Peyer's patch (tissue), 4 donors: ENCODE data around the gene NRXN3. TPM values are rescaled to one million over a fixed set of nuclear protein-coding genes. Genes with fewer than 3 reads are reported as not detected.

Experiments
- DNase-seq, 3 donors: peaks; one replicate each; pipeline ENCODE4 v3.0.0-alpha.2; 2017 to 2019
- H3K27ac ChIP-seq, 4 donors: fragments of 200-600 bp; sonication (generic); one replicate each; pipeline ENCODE4 v1.5.1; 2016 to 2019
- H3K27me3 ChIP-seq, 2 donors: fragments of 200-600 bp; sonication (generic); one replicate each; pipeline ENCODE4 v1.5.1; 2019
- H3K36me3 ChIP-seq, 3 donors: fragments of 200-600 bp; sonication (generic); one replicate each; pipeline ENCODE4 v1.5.1; 2016 to 2019
- H3K4me1 ChIP-seq, 4 donors: fragments of 200-600 bp; sonication (generic); one replicate each; pipeline ENCODE4 v1.5.1; 2016 to 2019
- H3K4me3 ChIP-seq, 4 donors: fragments of 200-600 bp; sonication (generic); 1 replicate in 3 of 4; 2 replicates in 1 of 4; pipeline ENCODE4 v1.5.1; 2016 to 2019; ENCODE audit warnings: mild to moderate bottlenecking in 1 of 4
- H3K9me3 ChIP-seq, 4 donors: fragments of 200-600 bp; sonication (generic); one replicate each; pipeline ENCODE4 v1.5.1; 2016 to 2019; ENCODE audit warnings: mild to moderate bottlenecking in 1 of 4
- POLR2A ChIP-seq, 2 donors: fragments of 450-650 bp; IDR thresholded peaks; one replicate each; pipeline ENCODE4 v1.5.1; 2017; ENCODE audit warnings: antibody characterized with exemption in 2 of 2, mild to moderate bottlenecking in 2 of 2, moderate library complexity in 2 of 2
- total RNA-seq, 4 donors: library from RNA; depleted of rRNA; stranded (reverse); fragments of >200 nt; gene quantifications; one replicate each; pipeline ENCODE4 v1.1.0, GENCODE V29; 2016
- TF ChIP-seq, protein P1 (sequence below), 6 experiments: fragments of 450-650 bp in 4 of 6; fragments of 200-600 bp in 2 of 6; sonication (generic) in 1 of 6; IDR thresholded peaks; one replicate each; pipeline ENCODE4 v1.5.1; 2017 to 2019; ENCODE audit warnings: antibody characterized with exemption in 6 of 6, mild to moderate bottlenecking in 3 of 6, moderate library complexity in 1 of 6

Gene NRXN3
- total RNA-seq, 4 donors from 2014 or later, result 1.6 to 10.2 (median 4.4) TPM

- DNase-seq, result no peak
- Histone ChIP-seq H3K36me3 (no peaks in the 10 kb centered on the region), H3K9me3 (no peaks in the 10 kb centered on the region), H3K27ac (no peak overlapping the region), H3K4me3 (no peak overlapping the region), H3K4me1 (no peaks in the 10 kb centered on the region), H3K27me3 (no peaks in the 10 kb centered on the region)
- TF ChIP-seq, protein P1, sequence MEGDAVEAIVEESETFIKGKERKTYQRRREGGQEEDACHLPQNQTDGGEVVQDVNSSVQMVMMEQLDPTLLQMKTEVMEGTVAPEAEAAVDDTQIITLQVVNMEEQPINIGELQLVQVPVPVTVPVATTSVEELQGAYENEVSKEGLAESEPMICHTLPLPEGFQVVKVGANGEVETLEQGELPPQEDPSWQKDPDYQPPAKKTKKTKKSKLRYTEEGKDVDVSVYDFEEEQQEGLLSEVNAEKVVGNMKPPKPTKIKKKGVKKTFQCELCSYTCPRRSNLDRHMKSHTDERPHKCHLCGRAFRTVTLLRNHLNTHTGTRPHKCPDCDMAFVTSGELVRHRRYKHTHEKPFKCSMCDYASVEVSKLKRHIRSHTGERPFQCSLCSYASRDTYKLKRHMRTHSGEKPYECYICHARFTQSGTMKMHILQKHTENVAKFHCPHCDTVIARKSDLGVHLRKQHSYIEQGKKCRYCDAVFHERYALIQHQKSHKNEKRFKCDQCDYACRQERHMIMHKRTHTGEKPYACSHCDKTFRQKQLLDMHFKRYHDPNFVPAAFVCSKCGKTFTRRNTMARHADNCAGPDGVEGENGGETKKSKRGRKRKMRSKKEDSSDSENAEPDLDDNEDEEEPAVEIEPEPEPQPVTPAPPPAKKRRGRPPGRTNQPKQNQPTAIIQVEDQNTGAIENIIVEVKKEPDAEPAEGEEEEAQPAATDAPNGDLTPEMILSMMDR (IDR thresholded peaks at IDR 0.05), result no peak
- no peak for TF ChIP-seq POLR2A (IDR thresholded peaks at IDR 0.05)
These were observed 474.8 kb downstream of the NRXN3 start for GRCh38 chr14:78644824-78645559.

GRCh38 chr14:78652727-78653126 lies 482.6 kb downstream of the NRXN3 start:
- Histone ChIP-seq H3K27me3 (no peaks in the 10 kb centered on the region), H3K4me1 (no peaks in the 10 kb centered on the region), H3K4me3 (no peak overlapping the region), H3K27ac (no peak overlapping the region), H3K9me3 (no peaks in the 10 kb centered on the region), H3K36me3 (no peaks in the 10 kb centered on the region)
- no peak for DNase-seq
- TF ChIP-seq, protein P1 (IDR thresholded peaks at IDR 0.05), result no peak
- TF ChIP-seq POLR2A (IDR thresholded peaks at IDR 0.05), result no peak

GRCh38 chr14:78653173-78653572 lies 483.0 kb downstream of the NRXN3 start:
- no peak overlapping the region for H3K4me3 ChIP-seq
- H3K4me1 ChIP-seq, result no peaks in the 10 kb centered on the region
- H3K27ac ChIP-seq, result no peak overlapping the region
- TF ChIP-seq, protein P1 (IDR thresholded peaks at IDR 0.05), result no peak
- no peaks in the 10 kb centered on the region for H3K36me3 ChIP-seq
- no peaks in the 10 kb centered on the region for H3K27me3 ChIP-seq
- no peaks in the 10 kb centered on the region for H3K9me3 ChIP-seq
- no peak for DNase-seq

GRCh38 chr14:78657451-78657850 lies 487.3 kb downstream of the NRXN3 start:
- DNase-seq, result no peak
- H3K4me1 ChIP-seq, result no peaks in the 10 kb centered on the region
- no peaks in the 10 kb centered on the region for H3K9me3 ChIP-seq
- no peaks in the 10 kb centered on the region for H3K36me3 ChIP-seq
- no peak overlapping the region for H3K27ac ChIP-seq
- TF ChIP-seq POLR2A (IDR thresholded peaks at IDR 0.05), result no peak
- TF ChIP-seq, protein P1 (IDR thresholded peaks at IDR 0.05), result no peak
- no peak overlapping the region for H3K4me3 ChIP-seq
- no peaks in the 10 kb centered on the region for H3K27me3 ChIP-seq

GRCh38 chr14:78664841-78665240 lies 494.7 kb downstream of the NRXN3 start:
- Histone ChIP-seq H3K27ac (no peak overlapping the region), H3K4me3 (no peak overlapping the region), H3K4me1 (no peaks in the 10 kb centered on the region), H3K36me3 (no peaks in the 10 kb centered on the region), H3K9me3 (no peaks in the 10 kb centered on the region), H3K27me3 (no peaks in the 10 kb centered on the region)
- no peak for DNase-seq
- TF ChIP-seq, protein P1 (IDR thresholded peaks at IDR 0.05), result no peak
- TF ChIP-seq POLR2A (IDR thresholded peaks at IDR 0.05), result no peak
